ENCODE measurements around the gene KCNIP4.

- no peak for TF ChIP-seq CTCF (IDR thresholded peaks at IDR 0.05; ENCODE audit: poor library complexity)
- TF ChIP-seq EZH2phosphoT487 (IDR thresholded peaks at IDR 0.05; ENCODE audit: low read depth, severe bottlenecking, unreplicated experiment): no peak
- TF ChIP-seq EZH2 (IDR thresholded peaks at IDR 0.05; ENCODE audit: borderline replicate concordance): no peak
Observed at GRCh38 chr4:21896767-21897166, 51.8 kb downstream of the KCNIP4 start.

All from hepatocyte (in vitro differentiated cells).